Mucosa of descending colon (tissue), 3 donors: ENCODE results near the gene SYTL2. TPM values are rescaled to one million over a fixed set of nuclear protein-coding genes. Genes with fewer than 3 reads are reported as not detected.
"Not testable (repeated sequence)": the region's sequence is repeated elsewhere in the genome, so short reads cannot be mapped to it uniquely, and the experiment has no call there.

ENCODE experiments used
- ATAC-seq: fragments of 200-7000 bp; cut with Tn5 transposase; one replicate; pipeline ENCODE4 v1.9.1; 2020; ENCODE audit warnings: mild to moderate bottlenecking, moderate library complexity
- DNase-seq, 3 donors: peaks; one replicate each; pipeline ENCODE4 v3.0.0-alpha.2; 2020
- H3K36me3 ChIP-seq: fragments of 200-600 bp; one replicate; pipeline ENCODE4 v1.8.0; 2021; ENCODE audit warnings: low read depth, mild to moderate bottlenecking
- H3K4me1 ChIP-seq: fragments of 200-600 bp; one replicate; pipeline ENCODE4 v1.8.0; 2021; ENCODE audit warnings: low read depth, mild to moderate bottlenecking
- H3K4me3 ChIP-seq: fragments of 200-600 bp; one replicate; pipeline ENCODE4 v1.8.0; 2021; ENCODE audit warnings: mild to moderate bottlenecking
- H3K9me3 ChIP-seq: fragments of 200-600 bp; one replicate; pipeline ENCODE4 v1.8.0; 2021; ENCODE audit warnings: mild to moderate bottlenecking
- CTCF ChIP-seq: fragments of 200-600 bp; IDR thresholded peaks from one replicate; pipeline ENCODE4 v1.8.0; 2022; ENCODE audit warnings: antibody characterized with exemption, mild to moderate bottlenecking
- intact Hi-C, 2 donors: fragments of 100-400 bp; cut with DNase I in 1 of 2; cut with micrococcal nuclease in 1 of 2; formaldehyde crosslinking; loops; one replicate each; pipeline versions ENCODE4 v1.11.0 to v1.11.1; 2022; cut with DNase I, micrococcal nuclease
- total RNA-seq, 3 donors: library from RNA; stranded (reverse); fragmentation: NEBNext Ultra II Directional in 2 of 3; extraction: Animal tissue kit (Norgen Biotek cat#: 25700) in 2 of 3; gene quantifications; one replicate each; pipeline versions ENCODE4 v1.2.1 to v1.2.4, GENCODE V29; 2021 to 2023
- donor health status: DM: no; HTN: no; CAD: no; lungs with moderate emphysema.
- donor health status: DM: no; HTN: no; CAD: no.
- donor health status: DM: no; HTN: yes; CAD: no.

The SYTL2 gene
- total RNA-seq, 3 donors from 2014 or later = 150 to 502 (median 282) TPM

- Histone ChIP-seq H3K4me1 (peaks cover 33% of the 10 kb centered on the region), H3K4me3 (no peak overlapping the region), H3K36me3 (no peaks in the 10 kb centered on the region), H3K9me3 (no peaks in the 10 kb centered on the region)
- no peak for DNase-seq
- peak; percentile 72 for ATAC-seq
- intact Hi-C loops = no loop called here
- TF ChIP-seq CTCF = no peak
These were observed 30.8 kb downstream of the SYTL2 start for GRCh38 chr11:85779956-85780640.

- peaks cover 42% of the 10 kb centered on the region for H3K4me1 ChIP-seq
- H3K4me3 ChIP-seq, intact Hi-C loops, DNase-seq, H3K36me3 ChIP-seq, H3K9me3 ChIP-seq, ATAC-seq: not testable (repeated sequence)
These were observed 33.4 kb downstream of the SYTL2 start for GRCh38 chr11:85777603-85777972.

GRCh38 chr11:85776951-85777602, 33.9 kb downstream of the SYTL2 start:
- Histone ChIP-seq H3K9me3 (no peaks in the 10 kb centered on the region), H3K4me3 (no peak overlapping the region), H3K36me3 (no peaks in the 10 kb centered on the region), H3K4me1 (peaks cover 42% of the 10 kb centered on the region)
- intact Hi-C loops = no loop called here
- no peak for DNase-seq
- TF ChIP-seq CTCF = no peak
- ATAC-seq = peak; percentile 20

- Histone ChIP-seq H3K4me3 (no peak overlapping the region), H3K4me1 (peaks cover 19% of the 10 kb centered on the region), H3K9me3 (no peaks in the 10 kb centered on the region), H3K36me3 (no peaks in the 10 kb centered on the region)
- intact Hi-C loops = no loop called here
- DNase-seq = peak in 1 of 3 donors; percentile 49
- ATAC-seq = peak; percentile 86
- no peak for TF ChIP-seq CTCF
These were observed 36.5 kb downstream of the SYTL2 start for GRCh38 chr11:85774256-85775101.

- H3K4me3 ChIP-seq = no peak overlapping the region
- intact Hi-C loops = no loop called here
- peaks cover 19% of the 10 kb centered on the region for H3K4me1 ChIP-seq
- DNase-seq (no peak), ATAC-seq (no peak)
- no peaks in the 10 kb centered on the region for H3K36me3 ChIP-seq
- H3K9me3 ChIP-seq = no peaks in the 10 kb centered on the region
- no peak for TF ChIP-seq CTCF
These were observed 38.2 kb downstream of the SYTL2 start for GRCh38 chr11:85772695-85773094.

- H3K9me3 ChIP-seq = no peaks in the 10 kb centered on the region
- no peak for TF ChIP-seq CTCF
- DNase-seq (no peak), ATAC-seq (no peak)
- no peaks in the 10 kb centered on the region for H3K36me3 ChIP-seq
- peaks cover 12% of the 10 kb centered on the region for H3K4me1 ChIP-seq
- intact Hi-C loops = no loop called here
- H3K4me3 ChIP-seq = no peak overlapping the region
These were observed 39.4 kb downstream of the SYTL2 start for GRCh38 chr11:85771568-85771967.
